ELR (cell line): ENCODE results near the gene DGKQ.

Experiments used
- DNase-seq: peaks from one replicate; pipeline ENCODE4 v3.0.0-alpha.2; 2015; ENCODE audit warnings: low read depth

DGKQ gene

DNA sequence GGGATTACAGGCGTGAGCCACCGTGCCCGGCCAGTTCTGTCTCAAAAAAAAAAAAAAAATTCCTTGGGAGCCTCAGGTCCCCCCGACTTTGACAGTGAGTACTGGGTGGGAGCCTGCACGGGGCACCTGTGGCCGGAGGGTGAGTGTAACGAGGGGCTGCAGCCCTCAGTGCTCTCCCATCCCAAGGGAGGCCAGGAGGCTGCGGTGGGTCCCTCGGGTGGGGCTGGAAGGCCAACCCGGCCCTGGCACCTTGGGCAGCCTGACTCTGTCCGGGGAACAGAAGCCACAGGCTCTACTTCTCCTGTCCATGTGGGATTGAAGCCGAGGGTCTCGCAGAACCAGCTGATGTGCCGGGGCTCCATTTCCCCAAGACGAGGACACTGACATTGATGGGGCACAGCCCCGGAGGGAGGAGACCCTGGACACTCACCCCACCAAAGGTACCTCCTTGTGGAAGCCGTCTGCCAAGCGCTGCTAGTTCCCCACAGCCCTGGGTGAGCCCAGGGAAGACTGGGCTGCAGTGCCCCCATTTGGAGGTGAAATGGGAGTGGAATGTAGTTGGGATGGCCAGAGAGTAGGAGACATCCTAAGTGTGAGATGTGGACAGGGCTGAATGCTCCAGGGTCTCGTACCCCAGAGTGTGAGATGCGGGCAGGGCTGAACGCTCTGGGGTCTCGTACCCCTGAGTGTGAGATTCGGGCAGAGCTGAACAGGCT lies 22.1 kb upstream of the DGKQ start:
- no peak for DNase-seq

DNA sequence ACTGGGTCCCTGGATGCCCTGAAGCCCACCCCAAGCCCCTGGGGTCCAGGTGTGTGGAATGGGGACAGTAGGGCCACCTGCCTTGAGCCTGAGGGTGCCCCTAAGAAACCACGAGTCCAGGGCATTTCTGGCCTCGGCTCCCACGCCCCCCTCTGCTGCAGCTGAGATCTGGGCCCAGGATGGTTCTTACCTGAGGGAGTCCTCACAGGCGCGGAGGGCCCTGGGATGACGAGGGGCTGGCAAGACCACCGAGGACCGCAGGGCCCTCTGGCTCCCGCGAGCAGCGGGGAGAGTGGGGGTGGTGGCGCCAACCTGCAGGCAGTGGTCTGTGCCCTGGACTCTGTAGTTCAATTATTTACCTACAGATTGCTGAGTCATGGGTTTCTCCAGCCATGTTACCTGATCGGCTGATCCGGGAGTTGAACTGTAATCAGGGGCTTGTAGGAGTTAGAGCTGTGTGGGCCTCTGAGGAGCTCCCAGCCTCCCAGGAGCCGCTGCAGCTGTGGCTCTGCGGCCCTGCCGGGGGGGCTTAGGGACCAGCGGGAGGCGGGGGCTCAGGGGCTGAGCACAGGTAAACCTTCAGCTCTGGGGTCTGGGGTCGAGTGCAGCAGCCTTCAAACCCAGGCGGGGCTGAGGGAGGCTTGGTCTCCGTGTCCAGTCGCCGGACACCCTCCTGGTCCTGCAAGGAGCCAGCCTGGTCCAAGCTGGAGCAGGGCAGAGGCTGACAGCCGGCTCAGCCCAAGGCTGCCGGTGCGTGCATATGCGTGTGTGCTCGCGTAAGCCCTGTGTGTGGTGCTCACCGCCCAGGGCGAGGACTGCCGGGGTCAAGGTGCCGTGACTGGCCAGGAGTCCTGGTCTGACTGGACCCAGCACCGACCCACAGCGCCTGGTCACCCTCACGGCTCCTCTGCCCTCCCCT lies 20.0 kb upstream of the DGKQ start, which contains the start of gene SLC26A1:
Gene SLC26A1, minus strand, starts transcription at position 294 of the 919 bp plus-strand sequence. CDS start 1,701 bp downstream, outside the sequence.
- DNase-seq = no peak

GRCh38 chr4:992297-993110 lies 19.1 kb upstream of the DGKQ start:
- DNase-seq = no peak

- DNase-seq = no peak
Observed at GRCh38 chr4:991451-992296, 18.3 kb upstream of the DGKQ start.

GRCh38 chr4:990746-991367 lies 17.5 kb upstream of the DGKQ start:
- DNase-seq = no peak

DNA sequence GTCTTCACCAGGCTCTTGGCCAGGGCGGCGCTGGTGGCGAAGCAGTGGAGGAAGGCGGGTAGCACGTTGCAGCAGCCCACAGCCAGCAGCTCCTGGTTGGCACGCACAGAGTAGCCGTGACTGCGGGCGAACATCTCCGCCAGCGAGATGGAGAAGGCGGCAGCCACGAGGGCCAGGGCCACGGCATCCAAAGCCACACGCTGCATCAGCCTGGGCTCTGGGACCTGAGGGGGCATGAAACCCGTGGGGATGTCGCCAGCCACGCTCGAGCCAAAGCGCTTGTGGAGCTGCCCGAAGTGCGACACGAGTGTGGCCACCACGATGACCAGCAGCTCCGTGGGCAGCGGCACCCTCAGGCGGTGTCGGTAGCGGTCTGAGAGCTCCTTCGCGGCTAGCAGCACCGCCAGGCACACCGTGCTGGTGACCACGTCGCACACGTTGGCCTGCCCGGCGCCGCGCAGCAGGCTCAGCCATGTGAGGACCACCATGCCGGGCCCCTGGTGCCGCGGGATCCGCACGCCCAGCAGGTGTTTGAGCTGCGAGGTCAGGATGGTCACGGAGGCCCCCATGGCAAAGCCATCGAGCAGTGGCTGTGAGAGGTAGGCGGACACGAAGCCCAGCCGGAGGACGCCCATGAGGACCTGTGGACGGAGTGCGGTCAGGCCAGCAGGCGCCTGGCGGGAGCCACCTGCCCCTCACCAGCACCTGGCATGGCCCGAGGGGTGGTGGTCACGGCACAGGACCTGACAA lies 16.5 kb upstream of the DGKQ start:
- DNase-seq = no peak

GRCh38 chr4:988726-989721 lies 15.7 kb upstream of the DGKQ start:
- DNase-seq = no peak

DNA sequence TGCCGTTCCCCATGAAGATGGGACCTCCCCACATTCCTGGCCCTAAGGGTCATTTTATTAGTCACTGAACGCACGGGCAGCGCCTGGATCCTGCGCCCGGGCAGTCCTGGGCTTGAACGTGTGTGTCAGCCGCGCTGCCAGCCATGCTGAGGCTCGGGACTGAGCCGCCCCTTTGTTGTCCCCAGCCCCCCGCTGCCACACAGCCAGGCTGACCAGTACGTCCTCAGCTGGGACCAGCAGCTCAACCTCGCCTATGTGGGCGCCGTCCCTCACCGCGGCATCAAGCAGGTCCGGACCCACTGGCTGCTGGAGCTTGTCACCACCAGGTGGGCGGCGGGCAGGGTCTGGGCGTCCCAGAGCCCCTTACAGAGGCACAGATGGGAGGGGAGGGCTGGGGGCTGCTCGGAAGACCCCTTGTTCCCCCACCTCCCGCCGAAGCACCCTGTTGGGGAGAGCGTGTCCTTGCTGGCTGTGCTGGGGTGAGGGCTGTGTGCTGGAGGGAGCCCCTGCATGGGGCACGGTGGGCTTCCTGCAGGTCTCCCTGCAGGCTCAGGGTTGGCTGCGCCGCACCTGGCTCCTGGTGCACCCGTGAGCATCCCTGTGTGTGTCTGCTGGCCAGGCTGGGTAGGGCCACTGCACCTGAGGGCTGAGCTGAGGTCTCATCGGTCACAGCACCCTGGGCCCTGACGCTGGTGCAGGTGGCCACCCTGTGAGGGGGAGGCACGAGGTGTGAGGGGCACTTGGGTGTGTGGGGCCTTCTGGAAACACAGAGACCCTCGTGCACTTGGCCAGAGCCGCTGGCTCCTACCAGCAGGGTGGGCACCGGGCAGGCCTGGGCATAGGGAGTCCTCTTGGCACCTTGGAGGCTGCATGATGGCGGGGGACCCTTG lies 14.5 kb upstream of the DGKQ start:
- peak; percentile 90 for DNase-seq

DNA sequence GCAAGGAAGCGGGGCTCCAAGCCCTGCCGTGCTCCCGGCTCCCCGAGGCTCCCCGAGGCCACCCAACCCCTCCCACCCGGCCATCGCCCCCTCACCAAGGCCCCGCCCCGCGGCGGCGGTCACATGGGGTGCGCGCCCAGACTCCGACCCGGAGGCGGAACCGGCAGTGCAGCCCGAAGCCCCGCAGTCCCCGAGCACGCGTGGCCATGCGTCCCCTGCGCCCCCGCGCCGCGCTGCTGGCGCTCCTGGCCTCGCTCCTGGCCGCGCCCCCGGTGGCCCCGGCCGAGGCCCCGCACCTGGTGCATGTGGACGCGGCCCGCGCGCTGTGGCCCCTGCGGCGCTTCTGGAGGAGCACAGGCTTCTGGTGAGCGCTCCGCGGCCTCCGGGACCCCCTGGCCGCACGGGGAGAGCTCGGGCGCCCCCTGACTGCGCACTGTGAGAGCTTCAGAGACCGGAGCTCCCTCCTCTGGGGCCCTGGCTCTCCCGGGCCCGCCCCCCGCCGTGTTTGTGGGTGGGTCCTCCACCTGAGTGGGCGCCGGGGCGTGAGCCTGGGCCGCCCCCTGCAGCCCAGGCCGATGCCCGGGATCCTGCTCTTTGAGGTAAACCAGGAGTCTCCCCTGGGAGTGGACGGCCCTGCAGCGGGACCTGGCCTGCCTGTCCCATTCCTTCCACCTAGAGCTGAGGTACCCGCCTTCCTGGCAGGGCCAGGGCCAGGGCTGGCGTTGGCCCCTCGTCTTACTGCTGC lies 13.7 kb upstream of the DGKQ start, which contains the start of gene IDUA:
Gene IDUA, plus strand, starts transcription at position 166 of the 745 bp plus-strand sequence. Its CDS starts 41 bp downstream, at position 207.
- DNase-seq = peak; percentile 82

DNA sequence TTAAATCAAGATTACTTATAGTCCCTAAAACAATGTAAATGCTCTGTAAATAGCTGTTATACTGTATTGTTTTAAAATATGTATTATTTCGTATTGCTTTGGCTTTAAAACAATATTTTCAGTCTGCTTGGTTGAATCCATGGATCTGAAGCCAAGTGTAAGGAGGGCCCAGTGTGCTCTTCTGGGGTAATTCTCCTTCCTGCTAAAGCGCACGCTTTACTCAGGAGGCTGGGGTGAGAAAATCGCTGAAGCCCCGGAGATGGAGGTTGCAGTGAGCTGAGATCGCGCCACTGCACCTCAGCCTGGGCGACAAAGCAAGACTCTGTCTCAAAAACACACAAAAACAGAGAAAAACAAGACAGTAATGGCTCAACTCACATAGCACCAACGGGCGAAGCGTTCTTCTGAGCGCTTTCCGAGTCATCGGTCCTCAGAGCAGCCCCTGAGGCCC lies 13.1 kb upstream of the DGKQ start:
- DNase-seq = no peak

- peak; percentile 54 for DNase-seq
Observed at GRCh38 chr4:985123-985830, 11.9 kb upstream of the DGKQ start.

- DNase-seq = no peak
Observed at GRCh38 chr4:984336-985054, 11.1 kb upstream of the DGKQ start.

DNA sequence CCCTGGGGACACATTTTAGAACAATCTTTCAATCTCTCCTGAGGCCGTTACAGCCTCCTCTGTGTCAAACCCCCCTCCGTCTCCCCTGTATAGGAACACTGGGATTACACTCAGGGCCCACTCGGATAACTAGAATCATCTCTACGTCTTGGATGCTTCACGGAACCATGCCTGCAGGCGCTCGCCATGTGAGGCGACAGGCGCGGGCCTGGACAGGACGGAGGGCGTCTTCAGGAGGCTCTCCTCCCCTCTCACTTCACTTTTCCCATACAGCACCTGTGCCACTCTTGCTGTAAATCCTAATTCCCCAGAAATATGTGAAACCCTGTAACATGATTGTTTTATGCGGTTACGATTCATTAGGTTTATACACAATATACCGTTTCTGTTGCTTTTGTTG lies 9.4 kb upstream of the DGKQ start:
- DNase-seq = no peak

DNA sequence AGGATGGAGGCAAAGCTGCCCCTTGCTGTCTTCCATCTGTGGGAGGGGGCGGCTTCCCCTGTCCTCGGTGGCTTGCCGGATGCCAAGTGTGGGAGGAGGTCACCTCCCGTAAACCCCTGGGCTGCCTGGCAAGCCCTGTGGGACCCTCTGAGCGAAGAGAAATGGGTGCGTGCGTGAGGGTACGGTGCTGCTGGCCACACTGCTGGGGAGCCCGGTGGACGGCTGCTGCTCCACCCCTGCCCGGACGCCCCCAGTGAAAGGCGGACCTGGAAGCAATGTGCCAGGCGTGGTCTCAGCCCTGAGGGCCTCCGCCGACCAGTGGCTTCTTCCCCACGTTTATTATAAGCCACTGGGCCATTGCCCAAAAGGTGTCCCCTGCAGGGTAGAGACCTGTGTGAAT lies 8.9 kb upstream of the DGKQ start:
- no peak for DNase-seq

- peak; percentile 41 for DNase-seq
Observed at GRCh38 chr4:978957-979701, 5.8 kb upstream of the DGKQ start.
